ENCODE results near the gene CES5A.

CES5A gene, protein sequence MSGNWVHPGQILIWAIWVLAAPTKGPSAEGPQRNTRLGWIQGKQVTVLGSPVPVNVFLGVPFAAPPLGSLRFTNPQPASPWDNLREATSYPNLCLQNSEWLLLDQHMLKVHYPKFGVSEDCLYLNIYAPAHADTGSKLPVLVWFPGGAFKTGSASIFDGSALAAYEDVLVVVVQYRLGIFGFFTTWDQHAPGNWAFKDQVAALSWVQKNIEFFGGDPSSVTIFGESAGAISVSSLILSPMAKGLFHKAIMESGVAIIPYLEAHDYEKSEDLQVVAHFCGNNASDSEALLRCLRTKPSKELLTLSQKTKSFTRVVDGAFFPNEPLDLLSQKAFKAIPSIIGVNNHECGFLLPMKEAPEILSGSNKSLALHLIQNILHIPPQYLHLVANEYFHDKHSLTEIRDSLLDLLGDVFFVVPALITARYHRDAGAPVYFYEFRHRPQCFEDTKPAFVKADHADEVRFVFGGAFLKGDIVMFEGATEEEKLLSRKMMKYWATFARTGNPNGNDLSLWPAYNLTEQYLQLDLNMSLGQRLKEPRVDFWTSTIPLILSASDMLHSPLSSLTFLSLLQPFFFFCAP

GRCh38 chr16:55875273-55875672, at the start of gene CES5A:
Gene CES5A, minus strand, starts transcription at chr16:55875373. Its CDS starts 152 bp downstream, at chr16:55875221.
- no peak for DNase-seq (ENCODE audit: low read depth)
- no peak for TF ChIP-seq MYC (IDR thresholded peaks at IDR 0.05; ENCODE audit: low read depth, low read length)
- TF ChIP-seq MAX (IDR thresholded peaks at IDR 0.05; ENCODE audit: low read depth, low read length) = no peak

GRCh38 chr16:55922662-55923061, 47.5 kb upstream of the CES5A start:
- no peak for DNase-seq (ENCODE audit: low read depth)
- TF ChIP-seq CTCF (IDR thresholded peaks at IDR 0.05; ENCODE audit: low read depth, low read length) (no peak), MAX (IDR thresholded peaks at IDR 0.05; ENCODE audit: low read depth, low read length) (no peak), MYC (IDR thresholded peaks at IDR 0.05; ENCODE audit: low read depth, low read length) (no peak), POLR2A (IDR thresholded peaks at IDR 0.05; ENCODE audit: extremely low read depth, insufficient read length) (no peak)
- no peak overlapping the region for H3K4me3 ChIP-seq (ENCODE audit: low read depth, low read length)

More at GRCh38 chr16:55875273-55875672, at the start of gene CES5A:
- no peak within 1 kb of the TSS for H3K4me3 ChIP-seq (ENCODE audit: low read depth, low read length)

DNA sequence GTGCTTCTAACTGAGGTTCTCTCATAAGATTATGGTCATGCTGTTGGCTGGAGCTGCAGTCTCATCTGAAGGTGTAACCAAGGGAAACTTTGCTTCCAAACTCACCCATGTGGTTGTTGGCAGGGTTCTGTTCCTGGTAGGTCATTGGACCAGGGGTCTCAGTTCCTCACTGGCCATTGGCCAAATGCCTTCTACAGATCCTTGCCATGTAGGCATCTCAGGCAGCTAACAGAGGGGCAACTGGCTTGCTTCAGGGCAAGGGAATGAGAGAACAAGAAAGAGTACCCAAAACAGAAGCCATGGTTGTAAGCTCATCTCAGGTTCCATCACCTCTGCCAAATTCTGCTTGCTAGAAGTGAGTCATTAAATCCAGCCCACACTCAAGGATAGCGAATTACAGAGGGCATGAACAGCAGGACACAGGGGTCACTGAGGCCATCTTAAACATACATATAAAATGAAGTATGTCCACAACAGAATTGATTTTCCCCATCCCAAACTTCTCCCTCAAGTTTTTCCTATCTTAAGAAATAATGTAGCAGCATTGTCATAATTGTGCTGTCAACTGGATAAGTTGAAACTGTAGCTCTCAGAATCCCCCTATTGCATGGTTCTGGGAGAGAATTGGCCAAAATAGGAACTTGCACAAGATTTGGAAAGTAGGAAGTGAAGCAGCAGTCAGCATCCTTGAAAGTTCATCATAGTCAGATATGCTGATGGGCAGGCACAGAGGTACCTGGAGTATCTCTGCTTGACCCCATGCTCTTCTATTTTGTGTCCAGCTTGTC, 42.4 kb upstream of the CES5A start:
- TF ChIP-seq CTCF (IDR thresholded peaks at IDR 0.05; ENCODE audit: low read depth, low read length) (no peak), MAX (IDR thresholded peaks at IDR 0.05; ENCODE audit: low read depth, low read length) (no peak), MYC (IDR thresholded peaks at IDR 0.05; ENCODE audit: low read depth, low read length) (no peak), POLR2A (IDR thresholded peaks at IDR 0.05; ENCODE audit: extremely low read depth, insufficient read length) (no peak)
- no peak overlapping the region for H3K4me3 ChIP-seq (ENCODE audit: low read depth, low read length)
- no peak for DNase-seq (ENCODE audit: low read depth)

GRCh38 chr16:55915096-55915827, 40.1 kb upstream of the CES5A start:
- DNase-seq (ENCODE audit: low read depth) = no peak
- no peak overlapping the region for H3K4me3 ChIP-seq (ENCODE audit: low read depth, low read length)

DNA sequence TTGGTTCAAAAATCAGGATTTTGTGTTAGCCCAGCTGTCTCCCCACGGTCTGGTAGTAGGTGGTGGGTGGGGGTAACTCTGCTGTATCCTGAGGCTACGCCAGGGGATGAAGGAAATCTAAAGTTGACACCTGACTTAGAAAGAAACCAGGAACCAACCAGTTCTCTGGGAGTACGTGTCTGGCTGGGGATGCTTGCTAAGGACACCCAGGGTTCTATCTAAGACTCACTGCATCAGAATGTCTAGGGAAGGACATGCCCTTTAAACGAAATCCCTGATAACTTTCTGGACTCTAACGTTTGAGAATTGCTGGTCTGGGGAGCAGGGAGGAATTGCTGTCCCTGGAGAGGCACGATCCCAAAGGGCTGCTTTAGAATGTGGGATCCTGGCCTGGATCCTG, 39.2 kb upstream of the CES5A start:
- TF ChIP-seq MYC (IDR thresholded peaks at IDR 0.05; ENCODE audit: low read depth, low read length) (no peak), CTCF (IDR thresholded peaks at IDR 0.05; ENCODE audit: low read depth, low read length) (no peak), MAX (IDR thresholded peaks at IDR 0.05; ENCODE audit: low read depth, low read length) (no peak), POLR2A (IDR thresholded peaks at IDR 0.05; ENCODE audit: extremely low read depth, insufficient read length) (no peak)
- no peak overlapping the region for H3K4me3 ChIP-seq (ENCODE audit: low read depth, low read length)
- DNase-seq (ENCODE audit: low read depth) = no peak

More at GRCh38 chr16:55915096-55915827, 40.1 kb upstream of the CES5A start:
- TF ChIP-seq POLR2A (IDR thresholded peaks at IDR 0.05; ENCODE audit: extremely low read depth, insufficient read length) (no peak), MAX (IDR thresholded peaks at IDR 0.05; ENCODE audit: low read depth, low read length) (no peak), CTCF (IDR thresholded peaks at IDR 0.05; ENCODE audit: low read depth, low read length) (no peak)
